ENCODE data around the gene CASP10. TPM values are rescaled to one million over a fixed set of nuclear protein-coding genes. Genes with fewer than 3 reads are reported as not detected.

CASP10 gene
- total and polyA plus RNA-seq, 4 donors: 8.9 to 74.4 (median 16.7) TPM

GRCh38 chr2:201242571-201243277 lies 59.8 kb downstream of the CASP10 start:
- Histone ChIP-seq H3K9ac (ENCODE audit: insufficient read depth in 1 of 2, low read length in 2 of 2) (no peak overlapping the region), H3K36me3 (ENCODE audit: control insufficient read depth in 4 of 4, insufficient read depth in 4 of 4, low read length in 4 of 4) (no peaks in the 10 kb centered on the region), H3K4me3 (no peak overlapping the region), H3K9me3 (ENCODE audit: control insufficient read depth in 4 of 4, insufficient read depth in 3 of 4, low read length in 3 of 4) (no peaks in the 10 kb centered on the region), H3K27me3 (ENCODE audit: control insufficient read depth in 3 of 3, insufficient read depth in 3 of 3, low read length in 2 of 3) (no peaks in the 10 kb centered on the region), H3K4me1 (ENCODE audit: control insufficient read depth in 5 of 5, insufficient read depth in 5 of 5, low read length in 5 of 5) (peaks cover 0 to 3% (median 1%) of the 10 kb centered on the region in 5 donors), H3K27ac (ENCODE audit: low read depth in 1 of 2, low read length in 1 of 2) (no peak overlapping the region)
- DNase-seq: no peak
- ATAC-seq (ENCODE audit: insufficient read depth, low FRiP score): no peak
- TF ChIP-seq CTCF (IDR thresholded peaks at IDR 0.05; ENCODE audit: control extremely low read depth, extremely low read depth): no peak

GRCh38 chr2:201244829-201245228 lies 61.9 kb downstream of the CASP10 start:
- Histone ChIP-seq H3K9ac (ENCODE audit: insufficient read depth in 1 of 2, low read length in 2 of 2) (no peak overlapping the region), H3K4me1 (ENCODE audit: control insufficient read depth in 5 of 5, insufficient read depth in 5 of 5, low read length in 5 of 5) (no peaks in the 10 kb centered on the region), H3K4me3 (no peak overlapping the region), H3K9me3 (ENCODE audit: control insufficient read depth in 4 of 4, insufficient read depth in 3 of 4, low read length in 3 of 4) (no peaks in the 10 kb centered on the region), H3K27ac (ENCODE audit: low read depth in 1 of 2, low read length in 1 of 2) (no peak overlapping the region), H3K36me3 (ENCODE audit: control insufficient read depth in 4 of 4, insufficient read depth in 4 of 4, low read length in 4 of 4) (no peaks in the 10 kb centered on the region), H3K27me3 (ENCODE audit: control insufficient read depth in 3 of 3, insufficient read depth in 3 of 3, low read length in 2 of 3) (no peaks in the 10 kb centered on the region)
- DNase-seq (no peak), ATAC-seq (ENCODE audit: insufficient read depth, low FRiP score) (no peak)
- TF ChIP-seq CTCF (IDR thresholded peaks at IDR 0.05; ENCODE audit: control extremely low read depth, extremely low read depth): no peak
- WGBS, 2 donors: 92 to 95% methylated on average over 5 of the region's 5 CpGs

- no peak overlapping the region for H3K9ac ChIP-seq (ENCODE audit: insufficient read depth in 1 of 2, low read length in 2 of 2)
- ATAC-seq (ENCODE audit: insufficient read depth, low FRiP score) (no peak), DNase-seq (no peak)
- no peaks in the 10 kb centered on the region for H3K36me3 ChIP-seq (ENCODE audit: control insufficient read depth in 4 of 4, insufficient read depth in 4 of 4, low read length in 4 of 4)
- H3K27ac ChIP-seq (ENCODE audit: low read depth in 1 of 2, low read length in 1 of 2): peak overlapping the region in 1 of 2 donors; percentile 67
- WGBS, 2 donors: 24 to 59% methylated on average over 4 of the region's 4 CpGs
- H3K4me1 ChIP-seq (ENCODE audit: control insufficient read depth in 5 of 5, insufficient read depth in 5 of 5, low read length in 5 of 5): no peaks in the 10 kb centered on the region
- H3K9me3 ChIP-seq (ENCODE audit: control insufficient read depth in 4 of 4, insufficient read depth in 3 of 4, low read length in 3 of 4): no peaks in the 10 kb centered on the region
- no peaks in the 10 kb centered on the region for H3K27me3 ChIP-seq (ENCODE audit: control insufficient read depth in 3 of 3, insufficient read depth in 3 of 3, low read length in 2 of 3)
- TF ChIP-seq CTCF (IDR thresholded peaks at IDR 0.05; ENCODE audit: control extremely low read depth, extremely low read depth): no peak
- H3K4me3 ChIP-seq: no peak overlapping the region
These were observed 63.3 kb downstream of the CASP10 start for GRCh38 chr2:201246280-201246679.
